Astrocyte (in vitro differentiated cells and primary cell): ENCODE results near the gene WWTR1.

Experiments used
- CTCF ChIP-seq: IDR thresholded peaks from 2 replicates; pipeline ENCODE4 v1.5.1; 2011; ENCODE audit warnings: low read depth, mild to moderate bottlenecking, inconsistent platforms, low read length, moderate library complexity; ENCODE audit not compliant: insufficient read depth
- EZH2 ChIP-seq: IDR thresholded peaks from 2 replicates; pipeline ENCODE4 v1.6.1; 2012; ENCODE audit warnings: mild to moderate bottlenecking, low read length, inconsistent platforms; ENCODE audit not compliant: insufficient read depth

GRCh38 chr3:149662240-149662887, 4.5 kb upstream of the WWTR1 start:
- no peak for TF ChIP-seq CTCF
- no peak for TF ChIP-seq EZH2
